Smooth muscle cell (in vitro differentiated cells): ENCODE results near the gene PRR16. TPM values are rescaled to one million over a fixed set of nuclear protein-coding genes. Genes with fewer than 3 reads are reported as not detected.

Experiments used
- DNase-seq: peaks from one replicate; lab custom pipeline; 2025; ENCODE audit not compliant: unreplicated experiment; lab: John Stamatoyannopoulos, UW
- H2AFZ ChIP-seq: fragments of 200-600 bp; sonication (generic); 2 replicates; pipeline ENCODE4 v1.6.0; 2016; ENCODE audit warnings: antibody characterized with exemption, low read depth, mild to moderate bottlenecking
- H3F3A ChIP-seq: fragments of 200-600 bp; sonication (generic); 2 replicates; pipeline ENCODE4 v1.6.0; 2017; ENCODE audit warnings: antibody characterized with exemption, low read depth
- H3K27ac ChIP-seq: fragments of 200-600 bp; sonication (generic); 2 replicates; pipeline ENCODE4 v1.5.1; 2016; ENCODE audit warnings: low read depth, mild to moderate bottlenecking
- H3K27me3 ChIP-seq: fragments of 200-600 bp; sonication (generic); 2 replicates; pipeline ENCODE4 v1.6.1; 2016; ENCODE audit warnings: low read depth, mild to moderate bottlenecking
- H3K36me3 ChIP-seq: fragments of 200-600 bp; sonication (generic); 2 replicates; pipeline ENCODE4 v1.5.1; 2016; ENCODE audit warnings: low read depth
- H3K4me1 ChIP-seq: fragments of 200-600 bp; sonication (generic); 2 replicates; pipeline ENCODE4 v1.5.1; 2016; ENCODE audit warnings: low read depth
- H3K4me2 ChIP-seq: fragments of 200-600 bp; sonication (generic); 2 replicates; pipeline ENCODE4 v1.6.0; 2016; ENCODE audit warnings: mild to moderate bottlenecking
- H3K4me3 ChIP-seq: fragments of 200-600 bp; sonication (generic); 2 replicates; pipeline ENCODE4 v1.5.1; 2016; ENCODE audit warnings: mild to moderate bottlenecking
- H3K79me2 ChIP-seq: fragments of 200-600 bp; sonication (generic); 2 replicates; pipeline ENCODE4 v1.6.0; 2016; ENCODE audit warnings: low read depth, mild to moderate bottlenecking
- H3K9ac ChIP-seq: fragments of 200-600 bp; sonication (generic); 2 replicates; pipeline ENCODE4 v1.6.0; 2016; ENCODE audit warnings: low read depth
- H3K9me3 ChIP-seq: fragments of 200-600 bp; sonication (generic); replicated peaks from 2 replicates; pipeline ENCODE4 v1.5.1; 2016; ENCODE audit warnings: low read depth
- H4K20me1 ChIP-seq: fragments of 200-600 bp; sonication (generic); 2 replicates; pipeline ENCODE4 v1.6.0; 2016; ENCODE audit warnings: low read depth
- WGBS: methylation state at CpG from one replicate; pipeline ENCODE4 v1.1.7; 2016; ENCODE audit warnings: low lambda C conversion rate; 5-methylcytosine and 5-hydroxymethylcytosine counted together
- polyA plus RNA-seq: library from polyadenylated mRNA; unstranded; fragments of >200 nt; fragmentation: Nextera tagmentation; extraction: Ambion mirVana; gene quantifications from 2 replicates; pipeline ENCODE4 v1.2.1, GENCODE V29; 2016
- total RNA-seq: library from RNA; depleted of rRNA; stranded (reverse); fragments of >200 nt; gene quantifications from 2 replicates; pipeline ENCODE4 v1.2.3, GENCODE V29; 2014
- TF ChIP-seq, protein P1 (sequence below): fragments of 200-600 bp; sonication (generic); IDR thresholded peaks from 2 replicates; pipeline ENCODE4 v1.5.1; 2017; ENCODE audit warnings: borderline replicate concordance, mild to moderate bottlenecking, antibody characterized with exemption; ENCODE audit not compliant: insufficient read depth, poor library complexity, severe bottlenecking

The PRR16 gene
- total and polyA plus RNA-seq, 2 experiments from 2014 or later, result 6.7 to 13.2 TPM

DNA sequence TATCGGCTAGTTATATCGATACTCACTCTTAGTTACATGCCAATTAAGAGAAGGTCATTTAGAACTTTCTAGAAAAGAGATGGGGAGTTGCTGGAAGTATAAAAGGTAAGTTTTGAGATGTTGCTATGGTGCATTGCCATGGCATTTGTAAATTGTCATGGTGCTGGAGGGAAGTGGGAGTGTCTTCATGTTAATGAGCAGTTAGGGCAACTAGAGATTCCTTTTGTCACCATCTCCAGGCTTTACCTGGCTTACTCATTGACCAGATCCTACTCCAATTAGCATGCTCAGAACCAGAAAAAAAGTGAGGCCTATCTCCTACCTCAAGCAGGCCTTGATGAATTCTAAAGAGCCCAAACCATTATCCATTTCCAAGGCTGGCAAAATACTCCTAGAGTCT is 82.8 kb downstream of the PRR16 start:
- no peak overlapping the region for H3K4me3 ChIP-seq
- WGBS, result 98% methylated on average over 2 of the region's 2 CpGs
- H3F3A ChIP-seq, result no peaks in the 10 kb centered on the region
- no peak overlapping the region for H3K27ac ChIP-seq
- no peaks in the 10 kb centered on the region for H3K4me1 ChIP-seq
- no peak overlapping the region for H3K9ac ChIP-seq
- no peak overlapping the region for H2AFZ ChIP-seq
- TF ChIP-seq, protein P1, sequence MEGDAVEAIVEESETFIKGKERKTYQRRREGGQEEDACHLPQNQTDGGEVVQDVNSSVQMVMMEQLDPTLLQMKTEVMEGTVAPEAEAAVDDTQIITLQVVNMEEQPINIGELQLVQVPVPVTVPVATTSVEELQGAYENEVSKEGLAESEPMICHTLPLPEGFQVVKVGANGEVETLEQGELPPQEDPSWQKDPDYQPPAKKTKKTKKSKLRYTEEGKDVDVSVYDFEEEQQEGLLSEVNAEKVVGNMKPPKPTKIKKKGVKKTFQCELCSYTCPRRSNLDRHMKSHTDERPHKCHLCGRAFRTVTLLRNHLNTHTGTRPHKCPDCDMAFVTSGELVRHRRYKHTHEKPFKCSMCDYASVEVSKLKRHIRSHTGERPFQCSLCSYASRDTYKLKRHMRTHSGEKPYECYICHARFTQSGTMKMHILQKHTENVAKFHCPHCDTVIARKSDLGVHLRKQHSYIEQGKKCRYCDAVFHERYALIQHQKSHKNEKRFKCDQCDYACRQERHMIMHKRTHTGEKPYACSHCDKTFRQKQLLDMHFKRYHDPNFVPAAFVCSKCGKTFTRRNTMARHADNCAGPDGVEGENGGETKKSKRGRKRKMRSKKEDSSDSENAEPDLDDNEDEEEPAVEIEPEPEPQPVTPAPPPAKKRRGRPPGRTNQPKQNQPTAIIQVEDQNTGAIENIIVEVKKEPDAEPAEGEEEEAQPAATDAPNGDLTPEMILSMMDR, result no peak
- H4K20me1 ChIP-seq, result no peaks in the 10 kb centered on the region
- H3K27me3 ChIP-seq, result no peaks in the 10 kb centered on the region
- no peak overlapping the region for H3K4me2 ChIP-seq
- no peaks in the 10 kb centered on the region for H3K9me3 ChIP-seq
- H3K36me3 ChIP-seq, result no peaks in the 10 kb centered on the region
- peaks cover 5% of the 10 kb centered on the region for H3K79me2 ChIP-seq
- DNase-seq, result no peak

DNA sequence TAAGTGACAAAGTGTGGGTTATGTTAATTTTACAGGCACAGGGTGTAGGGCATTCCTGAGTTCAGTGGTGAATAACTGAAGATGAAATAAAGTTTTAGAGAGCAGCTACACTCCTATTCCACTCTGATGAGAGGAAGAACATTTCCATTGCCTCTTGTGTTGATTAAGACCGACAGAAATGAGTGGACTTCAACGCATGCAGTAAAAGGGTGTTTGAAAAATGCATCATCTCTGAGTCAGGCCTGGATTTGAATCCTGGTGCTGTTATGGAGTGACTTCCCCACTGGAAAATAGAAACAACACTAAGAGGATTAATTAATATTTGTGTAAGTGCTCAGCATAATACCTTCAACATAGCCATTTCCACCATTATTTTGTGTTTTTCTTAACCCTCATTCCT is 86.3 kb downstream of the PRR16 start:
- Histone ChIP-seq H3K36me3 (no peaks in the 10 kb centered on the region), H3K9ac (no peak overlapping the region), H3F3A (no peaks in the 10 kb centered on the region), H3K9me3 (no peaks in the 10 kb centered on the region), H3K27ac (no peak overlapping the region), H3K4me1 (no peaks in the 10 kb centered on the region), H3K79me2 (peaks cover 5% of the 10 kb centered on the region), H3K4me3 (no peak overlapping the region), H2AFZ (no peak overlapping the region), H4K20me1 (no peaks in the 10 kb centered on the region), H3K27me3 (no peaks in the 10 kb centered on the region), H3K4me2 (no peak overlapping the region)
- 97% methylated on average over 2 of the region's 2 CpGs for WGBS
- DNase-seq, result no peak
- TF ChIP-seq, protein P1, result no peak

DNA sequence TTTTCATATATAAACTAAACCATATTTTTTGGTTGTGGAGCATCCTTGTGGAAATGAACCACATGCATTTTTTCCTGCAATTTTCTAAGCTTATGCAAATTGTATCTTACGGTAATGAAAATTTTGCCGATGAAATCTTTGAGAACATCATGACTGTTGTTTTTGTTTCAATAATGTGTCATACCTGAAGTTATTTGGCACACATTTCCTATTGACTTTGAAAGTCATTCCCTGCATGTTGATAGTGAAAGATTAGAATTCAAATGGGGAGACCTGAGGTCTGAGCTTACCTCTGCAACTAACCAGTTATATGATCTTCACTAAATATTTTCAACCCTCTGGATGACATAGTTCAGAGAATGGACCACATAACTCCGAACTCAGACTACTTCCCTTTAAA is 88.5 kb downstream of the PRR16 start:
- H3K4me2 ChIP-seq, result no peak overlapping the region
- WGBS, result 98% methylated on average over 3 of the region's 3 CpGs
- TF ChIP-seq, protein P1, result no peak
- H3K27me3 ChIP-seq, result no peaks in the 10 kb centered on the region
- no peaks in the 10 kb centered on the region for H3K9me3 ChIP-seq
- no peak overlapping the region for H3K27ac ChIP-seq
- H3K36me3 ChIP-seq, result no peaks in the 10 kb centered on the region
- H2AFZ ChIP-seq, result no peak overlapping the region
- H3K79me2 ChIP-seq, result peaks cover 5% of the 10 kb centered on the region
- H3K9ac ChIP-seq, result no peak overlapping the region
- no peak for DNase-seq
- no peaks in the 10 kb centered on the region for H3K4me1 ChIP-seq
- H4K20me1 ChIP-seq, result no peaks in the 10 kb centered on the region
- H3K4me3 ChIP-seq, result no peak overlapping the region
- no peaks in the 10 kb centered on the region for H3F3A ChIP-seq

DNA sequence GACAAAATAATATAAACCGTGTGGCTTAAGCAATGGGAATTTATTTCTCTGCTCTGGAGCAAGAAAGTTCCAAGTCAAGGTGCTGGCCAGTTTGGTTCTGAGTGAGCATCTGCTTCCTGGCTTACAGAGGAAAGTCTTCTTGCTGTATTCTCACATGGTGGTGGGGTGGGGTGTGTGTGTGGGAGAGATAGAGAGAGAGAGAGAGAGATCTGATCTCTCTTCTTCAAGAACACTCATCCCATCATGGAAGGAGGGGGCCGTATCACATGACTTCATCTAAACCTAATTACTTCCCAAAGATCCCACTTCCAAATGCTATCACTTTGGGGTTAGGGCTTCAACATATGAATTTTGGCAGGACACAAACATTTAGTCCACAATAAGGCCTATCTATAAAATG is 91.2 kb downstream of the PRR16 start:
- WGBS, result 97% methylated on average over 2 of the region's 2 CpGs
- TF ChIP-seq, protein P1, result no peak
- H3K79me2 ChIP-seq, result peaks cover 5% of the 10 kb centered on the region

More for the DNA sequence above, 91.2 kb downstream of the PRR16 start:
- Histone ChIP-seq H3K36me3 (no peaks in the 10 kb centered on the region), H3K9me3 (no peaks in the 10 kb centered on the region), H3K4me2 (no peak overlapping the region), H3K27ac (no peak overlapping the region), H3K9ac (no peak overlapping the region), H4K20me1 (no peaks in the 10 kb centered on the region), H3K4me1 (no peaks in the 10 kb centered on the region), H2AFZ (no peak overlapping the region), H3K4me3 (no peak overlapping the region), H3K27me3 (no peaks in the 10 kb centered on the region), H3F3A (no peaks in the 10 kb centered on the region)
- DNase-seq, result no peak
